GM19397 (cell line): Measurements from ENCODE around the gene EFNB2.

Source experiments
- ATAC-seq: cut with Tn5 transposase; IDR thresholded peaks from one replicate; pipeline ENCODE4 v1.9.1; 2021; ENCODE audit warnings: mild to moderate bottlenecking, moderate library complexity; ENCODE audit not compliant: unreplicated experiment

The EFNB2 gene

GRCh38 chr13:106464076-106464475, 71.4 kb downstream of the EFNB2 start:
- no peak for ATAC-seq

- ATAC-seq = no peak
Measured at GRCh38 chr13:106462710-106463109, 72.8 kb downstream of the EFNB2 start.

GRCh38 chr13:106455777-106456176, 79.7 kb downstream of the EFNB2 start:
- no peak for ATAC-seq

GRCh38 chr13:106455190-106455589, 80.3 kb downstream of the EFNB2 start:
- ATAC-seq = no peak

- no peak for ATAC-seq
Measured at GRCh38 chr13:106453101-106453500, 82.4 kb downstream of the EFNB2 start.

GRCh38 chr13:106450991-106451390, 84.5 kb downstream of the EFNB2 start:
- no peak for ATAC-seq

- ATAC-seq = no peak
Measured at GRCh38 chr13:106449096-106449495, 86.4 kb downstream of the EFNB2 start.

GRCh38 chr13:106445996-106446395, 89.5 kb downstream of the EFNB2 start:
- no peak for ATAC-seq

GRCh38 chr13:106443607-106444322, 91.7 kb downstream of the EFNB2 start:
- no peak for ATAC-seq

- ATAC-seq = no peak
Measured at GRCh38 chr13:106440866-106441265, 94.6 kb downstream of the EFNB2 start.
